SK-N-MC (cell line): ENCODE results near the gene TOM1L2.

ENCODE experiments used
- EZH2 ChIP-seq: fragments of 200-600 bp; sonication (generic); IDR thresholded peaks from one replicate; pipeline ENCODE4 v1.6.1; 2017; ENCODE audit warnings: antibody characterized with exemption
- FOXP2 ChIP-seq: optimal IDR thresholded peaks from 2 replicates; pipeline ENCODE3; 2011; ENCODE audit warnings: mild to moderate bottlenecking, moderate library complexity; ENCODE audit not compliant: insufficient read depth; ENCODE audit errors: extremely low read length, control extremely low read depth

DNA sequence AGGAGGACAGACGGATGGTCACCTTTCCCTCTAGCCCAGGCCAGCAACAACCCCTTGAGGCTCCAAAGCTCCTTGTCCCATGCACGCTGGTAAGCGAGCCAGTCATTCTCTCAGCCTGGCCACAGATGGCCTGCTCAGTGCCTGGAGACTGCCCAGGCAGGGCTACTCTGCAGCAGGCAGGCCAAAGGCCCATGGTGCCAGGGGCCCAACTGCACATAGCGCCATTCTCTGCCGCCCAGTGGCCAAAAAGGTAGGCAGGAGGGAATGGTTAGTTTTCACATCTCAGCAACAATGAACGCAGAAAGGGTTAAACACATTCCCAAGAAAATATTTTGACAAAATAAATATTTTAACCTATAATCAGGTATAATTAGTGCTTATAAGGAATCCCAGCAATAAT is 127.7 kb downstream of the TOM1L2 start:
- TF ChIP-seq EZH2 = no peak
- no peak for TF ChIP-seq FOXP2
